ENCODE data around the gene APOBEC3B. TPM values are rescaled to one million over a fixed set of nuclear protein-coding genes. Genes with fewer than 3 reads are reported as not detected.

APOBEC3B gene
- total and polyA plus RNA-seq, 2 of the 8 experiments (the other 6 are each of a cell fraction or from before 2014, with no cell fraction given): 14.2 to 74.9 TPM

DNA sequence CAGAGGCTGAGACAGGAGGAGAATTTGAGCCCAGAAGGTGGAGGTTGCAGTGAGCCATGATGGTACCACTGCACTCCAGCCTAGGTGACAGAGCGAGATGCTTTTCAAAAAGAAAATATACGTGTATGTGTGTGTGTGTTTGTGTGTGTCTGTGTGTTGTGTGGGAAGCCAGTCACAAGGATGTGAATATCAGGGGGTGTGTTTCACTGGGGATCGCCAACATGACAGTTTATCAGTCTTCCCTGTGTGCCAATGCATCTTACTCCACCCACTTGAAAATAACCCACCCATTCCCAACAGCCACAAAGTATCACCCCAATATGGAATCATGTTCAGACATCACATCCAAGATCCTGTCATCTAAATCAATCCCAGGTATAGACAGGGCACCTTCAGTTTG lies 10.4 kb upstream of the APOBEC3B start (continued):
- TF ChIP-seq RBBP5 (IDR thresholded peaks at IDR 0.05; ENCODE audit: borderline replicate concordance, low read depth, low read length) (no peak), RFX5 (IDR thresholded peaks at IDR 0.05; ENCODE audit: borderline replicate concordance, low read depth, low read length) (no peak), BRCA1 (IDR thresholded peaks at IDR 0.05; ENCODE audit: low read depth, low read length) (no peak), JUN (IDR thresholded peaks at IDR 0.05; ENCODE audit: low read depth, low read length) (no peak)
